GM21515 (cell line): ENCODE data around the gene ACP3.

Source experiments
- ATAC-seq: cut with Tn5 transposase; IDR thresholded peaks from one replicate; pipeline ENCODE4 v1.9.1; 2021; ENCODE audit not compliant: unreplicated experiment

ACP3 gene

GRCh38 chr3:132315851-132316250, 1.4 kb upstream of the ACP3 start:
- ATAC-seq: no peak

GRCh38 chr3:132318451-132318850, 1.2 kb downstream of the ACP3 start:
- ATAC-seq: no peak

GRCh38 chr3:132321304-132321703, 4.1 kb downstream of the ACP3 start:
- no peak for ATAC-seq

- ATAC-seq: no peak
Measured at GRCh38 chr3:132325103-132325606, 7.9 kb downstream of the ACP3 start.

GRCh38 chr3:132325634-132326033, 8.4 kb downstream of the ACP3 start:
- no peak for ATAC-seq

- no peak for ATAC-seq
Measured at GRCh38 chr3:132326251-132326650, 9.0 kb downstream of the ACP3 start.

GRCh38 chr3:132332082-132332481, 14.9 kb downstream of the ACP3 start:
- ATAC-seq: no peak

- no peak for ATAC-seq
Measured at GRCh38 chr3:132332508-132332907, 15.3 kb downstream of the ACP3 start.

- no peak for ATAC-seq
Measured at GRCh38 chr3:132341746-132342145, 24.5 kb downstream of the ACP3 start.

GRCh38 chr3:132342183-132342582, 25.0 kb downstream of the ACP3 start:
- ATAC-seq: no peak

- ATAC-seq: no peak
Measured at GRCh38 chr3:132342610-132343009, 25.4 kb downstream of the ACP3 start.

GRCh38 chr3:132343018-132343612, 25.9 kb downstream of the ACP3 start:
- ATAC-seq: no peak

- ATAC-seq: no peak
Measured at GRCh38 chr3:132344666-132345280, 27.6 kb downstream of the ACP3 start.

- no peak for ATAC-seq
Measured at GRCh38 chr3:132346841-132347736, 29.9 kb downstream of the ACP3 start.

- no peak for ATAC-seq
Measured at GRCh38 chr3:132347811-132348210, 30.6 kb downstream of the ACP3 start.

GRCh38 chr3:132348531-132348930, 31.3 kb downstream of the ACP3 start:
- no peak for ATAC-seq

- ATAC-seq: no peak
Measured at GRCh38 chr3:132350814-132351213, 33.6 kb downstream of the ACP3 start.

- no peak for ATAC-seq
Measured at GRCh38 chr3:132351222-132351806, 34.1 kb downstream of the ACP3 start.

- ATAC-seq: peak; percentile 83
Measured at GRCh38 chr3:132352556-132353143, 35.4 kb downstream of the ACP3 start.

GRCh38 chr3:132354916-132355702, 37.9 kb downstream of the ACP3 start:
- no peak for ATAC-seq
